Adrenal gland (tissue), 5 donors: ENCODE results near the gene RAMP1.

Source experiments
- CTCF ChIP-seq, 6 experiments: fragments of 450-650 bp in 4 of 6; fragments of 200-600 bp in 2 of 6; sonication (generic) in 1 of 6; IDR thresholded peaks; 1 replicate in 5 of 6; 2 replicates in 1 of 6; pipeline versions ENCODE4 v1.5.1 to v1.8.0; 2016 to 2021; ENCODE audit warnings: antibody characterized with exemption in 6 of 6, mild to moderate bottlenecking in 2 of 6, moderate library complexity in 1 of 6
- POLR2A ChIP-seq, 2 donors: fragments of 450-650 bp; IDR thresholded peaks; one replicate each; pipeline ENCODE4 v1.6.1; 2017; ENCODE audit warnings: antibody characterized with exemption in 2 of 2, mild to moderate bottlenecking in 2 of 2, moderate library complexity in 1 of 2
- donor health status: DM: no; HTN: no; CAD: no.

- TF ChIP-seq CTCF (IDR thresholded peaks at IDR 0.05) (peak; percentile 85 to 100 (median 94)), POLR2A (IDR thresholded peaks at IDR 0.05) (no peak)
These were observed 64.2 kb downstream of the RAMP1 start for GRCh38 chr2:237923481-237924163.
